Ascending aorta (tissue), 2 donors: ENCODE data around the gene SMAD5. TPM values are rescaled to one million over a fixed set of nuclear protein-coding genes. Genes with fewer than 3 reads are reported as not detected.

Source experiments
- DNase-seq, 2 donors: peaks; one replicate each; pipeline ENCODE4 v3.0.0-alpha.2; 2019; ENCODE audit warnings: low spot score in 2 of 2
- H3K27ac ChIP-seq, 2 donors: fragments of 200-600 bp; sonication (generic); one replicate each; pipeline ENCODE4 v1.5.1; 2016 to 2017; ENCODE audit warnings: mild to moderate bottlenecking in 1 of 2
- H3K27me3 ChIP-seq: fragments of 200-600 bp; sonication (generic); one replicate; pipeline ENCODE4 v1.5.1; 2017
- H3K36me3 ChIP-seq, 2 donors: fragments of 200-600 bp; sonication (generic); one replicate each; pipeline ENCODE4 v1.5.1; 2016
- H3K4me1 ChIP-seq, 2 donors: fragments of 200-600 bp; sonication (generic); one replicate each; pipeline ENCODE4 v1.5.1; 2016 to 2017; ENCODE audit warnings: mild to moderate bottlenecking in 1 of 2
- H3K4me3 ChIP-seq, 2 donors: fragments of 200-600 bp; sonication (generic); one replicate each; pipeline ENCODE4 v1.5.1; 2016 to 2017; ENCODE audit warnings: mild to moderate bottlenecking in 1 of 2
- H3K9me3 ChIP-seq, 2 donors: fragments of 200-600 bp; sonication (generic); one replicate each; pipeline ENCODE4 v1.5.1; 2016
- intact Hi-C: fragments of 100-400 bp; cut with DNase I; formaldehyde crosslinking; loops from one replicate; pipeline ENCODE4 v1.15.1; 2023
- total RNA-seq: library from RNA; depleted of rRNA; stranded (reverse); fragments of >200 nt; gene quantifications from one replicate; pipeline ENCODE4 v1.1.0, GENCODE V29; 2016
- TF ChIP-seq, protein P1 (sequence below), 3 experiments: fragments of 200-600 bp in 2 of 3; fragments of 450-650 bp in 1 of 3; sonication (generic) in 2 of 3; IDR thresholded peaks; one replicate each; pipeline ENCODE4 v1.5.1; 2016 to 2019; ENCODE audit warnings: antibody characterized with exemption in 3 of 3, mild to moderate bottlenecking in 1 of 3, moderate library complexity in 1 of 3

SMAD5 gene
- total RNA-seq, 1 donor from 2014 or later: 23.8 TPM

DNA sequence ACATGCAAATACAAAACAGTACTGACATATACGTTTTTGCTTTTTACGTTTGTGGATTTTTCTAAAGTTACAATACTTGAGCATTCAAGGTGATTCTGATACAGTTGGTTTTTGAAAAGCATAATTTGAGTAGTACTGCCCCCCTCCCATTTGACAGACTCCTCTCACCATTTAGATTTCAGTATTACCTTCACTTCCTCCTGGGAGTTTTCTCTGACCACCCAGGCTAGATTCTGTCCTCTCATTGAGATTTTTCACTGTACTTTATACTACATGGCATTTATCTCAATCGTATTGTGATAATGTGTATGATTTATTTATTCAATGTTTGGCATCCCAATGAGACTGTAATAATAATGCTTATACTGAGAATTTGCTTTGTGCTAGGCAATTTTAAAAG, 32.8 kb upstream of the SMAD5 start:
- no peaks in the 10 kb centered on the region for H3K27me3 ChIP-seq
- no peaks in the 10 kb centered on the region for H3K36me3 ChIP-seq
- no peak overlapping the region for H3K27ac ChIP-seq
- H3K4me1 ChIP-seq: no peaks in the 10 kb centered on the region
- H3K4me3 ChIP-seq: no peak overlapping the region
- DNase-seq: no peak
- intact Hi-C loops: no loop called here
- TF ChIP-seq, protein P1, sequence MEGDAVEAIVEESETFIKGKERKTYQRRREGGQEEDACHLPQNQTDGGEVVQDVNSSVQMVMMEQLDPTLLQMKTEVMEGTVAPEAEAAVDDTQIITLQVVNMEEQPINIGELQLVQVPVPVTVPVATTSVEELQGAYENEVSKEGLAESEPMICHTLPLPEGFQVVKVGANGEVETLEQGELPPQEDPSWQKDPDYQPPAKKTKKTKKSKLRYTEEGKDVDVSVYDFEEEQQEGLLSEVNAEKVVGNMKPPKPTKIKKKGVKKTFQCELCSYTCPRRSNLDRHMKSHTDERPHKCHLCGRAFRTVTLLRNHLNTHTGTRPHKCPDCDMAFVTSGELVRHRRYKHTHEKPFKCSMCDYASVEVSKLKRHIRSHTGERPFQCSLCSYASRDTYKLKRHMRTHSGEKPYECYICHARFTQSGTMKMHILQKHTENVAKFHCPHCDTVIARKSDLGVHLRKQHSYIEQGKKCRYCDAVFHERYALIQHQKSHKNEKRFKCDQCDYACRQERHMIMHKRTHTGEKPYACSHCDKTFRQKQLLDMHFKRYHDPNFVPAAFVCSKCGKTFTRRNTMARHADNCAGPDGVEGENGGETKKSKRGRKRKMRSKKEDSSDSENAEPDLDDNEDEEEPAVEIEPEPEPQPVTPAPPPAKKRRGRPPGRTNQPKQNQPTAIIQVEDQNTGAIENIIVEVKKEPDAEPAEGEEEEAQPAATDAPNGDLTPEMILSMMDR (IDR thresholded peaks at IDR 0.05): no peak
- H3K9me3 ChIP-seq: no peaks in the 10 kb centered on the region

GRCh38 chr5:136101884-136102283, 30.8 kb upstream of the SMAD5 start:
- Histone ChIP-seq H3K36me3 (no peaks in the 10 kb centered on the region), H3K4me3 (no peak overlapping the region), H3K4me1 (no peaks in the 10 kb centered on the region), H3K27me3 (no peaks in the 10 kb centered on the region), H3K27ac (no peak overlapping the region), H3K9me3 (no peaks in the 10 kb centered on the region)
- TF ChIP-seq, protein P1 (IDR thresholded peaks at IDR 0.05): no peak
- intact Hi-C loops: no loop called here
- no peak for DNase-seq

GRCh38 chr5:136103118-136103517, 29.5 kb upstream of the SMAD5 start:
- Histone ChIP-seq H3K4me3 (no peak overlapping the region), H3K9me3 (no peaks in the 10 kb centered on the region), H3K27ac (no peak overlapping the region), H3K36me3 (no peaks in the 10 kb centered on the region), H3K4me1 (no peaks in the 10 kb centered on the region), H3K27me3 (no peaks in the 10 kb centered on the region)
- no peak for DNase-seq
- TF ChIP-seq, protein P1 (IDR thresholded peaks at IDR 0.05): no peak
- intact Hi-C loops: no loop called here

- TF ChIP-seq, protein P1 (IDR thresholded peaks at IDR 0.05): no peak
- intact Hi-C loops: no loop called here
- no peak overlapping the region for H3K27ac ChIP-seq
- H3K4me3 ChIP-seq: no peak overlapping the region
- H3K4me1 ChIP-seq: peaks cover 0 to 3% of the 10 kb centered on the region in 2 donors
- DNase-seq: no peak
- no peaks in the 10 kb centered on the region for H3K27me3 ChIP-seq
- H3K36me3 ChIP-seq: no peaks in the 10 kb centered on the region
- no peaks in the 10 kb centered on the region for H3K9me3 ChIP-seq
Measured at GRCh38 chr5:136104306-136104965, 28.2 kb upstream of the SMAD5 start.

DNA sequence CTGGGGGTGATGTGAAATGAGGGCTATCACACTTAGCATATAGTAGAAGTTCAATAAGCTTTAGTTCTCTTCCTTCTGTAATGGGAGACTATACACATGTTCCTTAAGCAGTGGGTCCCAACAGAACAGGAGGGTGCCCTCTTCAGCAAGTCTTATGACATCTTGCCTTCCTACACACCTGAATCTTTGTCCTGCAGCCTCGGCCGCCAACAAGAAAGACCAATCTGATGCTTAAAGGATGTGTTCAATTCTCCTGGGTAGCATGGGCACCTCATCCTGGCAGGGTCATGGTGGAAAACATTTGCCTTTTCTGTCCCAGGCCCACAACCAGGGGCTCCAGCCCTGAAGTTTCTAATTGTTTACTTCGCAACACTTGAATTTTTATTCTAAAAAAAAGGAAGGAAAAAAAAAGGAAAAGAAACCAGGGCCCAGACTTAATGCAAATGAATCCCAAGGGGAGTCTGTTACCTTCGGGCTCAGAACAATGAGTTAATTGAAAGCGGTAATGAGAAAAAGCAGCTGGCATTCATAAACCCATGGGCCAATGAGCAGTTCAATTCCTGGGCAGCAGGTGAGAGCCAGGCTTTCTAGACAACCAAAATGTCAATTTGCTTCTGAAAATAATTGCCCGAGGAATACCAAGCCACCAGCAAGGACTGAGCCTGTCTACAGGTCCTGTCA, 26.2 kb upstream of the SMAD5 start:
- Histone ChIP-seq H3K36me3 (no peaks in the 10 kb centered on the region), H3K27ac (no peak overlapping the region), H3K9me3 (no peaks in the 10 kb centered on the region), H3K4me1 (peaks cover 0 to 3% of the 10 kb centered on the region in 2 donors), H3K27me3 (no peaks in the 10 kb centered on the region), H3K4me3 (no peak overlapping the region)
- TF ChIP-seq, protein P1 (IDR thresholded peaks at IDR 0.05): no peak
- intact Hi-C loops: no loop called here
- no peak for DNase-seq
